ENCODE measurements around the gene NCAN.
"Not testable (repeated sequence)": the region's sequence is repeated elsewhere in the genome, so short reads cannot be mapped to it uniquely, and the experiment has no call there.

- TF ChIP-seq YY1 (IDR thresholded peaks at IDR 0.05); CTCF (IDR thresholded peaks at IDR 0.05; ENCODE audit: low read depth, low read length, missing input control); JUND (IDR thresholded peaks at IDR 0.05); REST (IDR thresholded peaks at IDR 0.05); EGR1 (IDR thresholded peaks at IDR 0.05; ENCODE audit: low read depth in 2 of 2); GABPA (IDR thresholded peaks at IDR 0.05 in 1 of 2, conservative IDR thresholded peaks at IDR 0.05 in 1 of 2); HNF4A (conservative IDR thresholded peaks at IDR 0.05): not testable (repeated sequence)
Measured at GRCh38 chr19:19221000-19221399, 9.2 kb downstream of the NCAN start.

All from liver (tissue), 3 donors.